GM18519 (cell line): ENCODE measurements around the gene ISCA2.
A peak's percentile ranks its signal among the peaks of the same experiment; 100 is the strongest.
"Not testable (repeated sequence)": the region's sequence is repeated elsewhere in the genome, so short reads cannot be mapped to it uniquely, and the experiment has no call there.

Experiments
- ATAC-seq: cut with Tn5 transposase; IDR thresholded peaks from one replicate; pipeline ENCODE4 v1.9.1; 2021; ENCODE audit warnings: mild to moderate bottlenecking, moderate library complexity; ENCODE audit not compliant: unreplicated experiment, low FRiP score

Gene ISCA2

GRCh38 chr14:74493343-74494261, at the start of gene ISCA2:
Gene ISCA2 (plus strand): TSS chr14:74493765. CDS start chr14:74493775, 10 bp downstream.
- peak; percentile 78 for ATAC-seq

- ATAC-seq = no peak
Measured at GRCh38 chr14:74444866-74445265, 48.7 kb upstream of the ISCA2 start.

- not testable (repeated sequence) for ATAC-seq
Measured at GRCh38 chr14:74454397-74454796, 39.2 kb upstream of the ISCA2 start.

- ATAC-seq = no peak
Measured at GRCh38 chr14:74456684-74457564, 36.6 kb upstream of the ISCA2 start.

GRCh38 chr14:74457565-74457895, 36.0 kb upstream of the ISCA2 start:
- no peak for ATAC-seq

GRCh38 chr14:74459289-74459946, 34.1 kb upstream of the ISCA2 start:
- ATAC-seq = no peak

GRCh38 chr14:74459976-74460375, 33.6 kb upstream of the ISCA2 start:
- ATAC-seq = no peak

- no peak for ATAC-seq
Measured at GRCh38 chr14:74462993-74463392, 30.6 kb upstream of the ISCA2 start.

- no peak for ATAC-seq
Measured at GRCh38 chr14:74463697-74464096, 29.9 kb upstream of the ISCA2 start.

GRCh38 chr14:74464785-74465184, 28.8 kb upstream of the ISCA2 start:
- ATAC-seq = no peak

GRCh38 chr14:74465335-74465734, 28.2 kb upstream of the ISCA2 start:
- no peak for ATAC-seq

GRCh38 chr14:74468513-74468912, 25.1 kb upstream of the ISCA2 start:
- ATAC-seq = no peak

GRCh38 chr14:74469548-74470518, 23.7 kb upstream of the ISCA2 start:
- no peak for ATAC-seq

GRCh38 chr14:74472601-74473000, 21.0 kb upstream of the ISCA2 start:
- ATAC-seq = no peak

- ATAC-seq = no peak
Measured at GRCh38 chr14:74474376-74474775, 19.2 kb upstream of the ISCA2 start.

- ATAC-seq = no peak
Measured at GRCh38 chr14:74475678-74476077, 17.9 kb upstream of the ISCA2 start.

- ATAC-seq = no peak
Measured at GRCh38 chr14:74476107-74476506, 17.5 kb upstream of the ISCA2 start.

- ATAC-seq = no peak
Measured at GRCh38 chr14:74476607-74477006, 17.0 kb upstream of the ISCA2 start.

GRCh38 chr14:74478996-74479635, 14.4 kb upstream of the ISCA2 start:
- ATAC-seq = no peak
